GM23338 (cell line): ENCODE results near the gene CHN1. TPM values are rescaled to one million over a fixed set of nuclear protein-coding genes. Genes with fewer than 3 reads are reported as not detected.

Source experiments
- ATAC-seq: fragments of 200-7000 bp; cut with Tn5 transposase; 3 replicates; pipeline ENCODE4 v1.9.1; 2020
- DNase-seq: peaks from one replicate; pipeline ENCODE4 v3.0.0-alpha.2; 2015; ENCODE audit warnings: low spot score
- H2AFZ ChIP-seq: fragments of 200-600 bp; sonication (generic); 2 replicates; pipeline ENCODE4 v1.8.0; 2016; ENCODE audit warnings: antibody characterized with exemption, mild to moderate bottlenecking, moderate library complexity
- H3F3A ChIP-seq: fragments of 200-600 bp; sonication (generic); replicated peaks from 2 replicates; pipeline ENCODE4 v1.8.0; 2017; ENCODE audit warnings: antibody characterized with exemption, mixed run types, low read depth
- H3K27ac ChIP-seq: fragments of 200-600 bp; sonication (generic); 2 replicates; pipeline ENCODE4 v1.6.1; 2016; ENCODE audit warnings: low read depth
- H3K27me3 ChIP-seq: fragments of 200-600 bp; sonication (generic); 2 replicates; pipeline ENCODE4 v1.8.0; 2016; ENCODE audit warnings: mild to moderate bottlenecking, mixed run types, moderate library complexity; ENCODE audit not compliant: insufficient read depth
- H3K36me3 ChIP-seq: fragments of 200-600 bp; sonication (generic); 2 replicates; pipeline ENCODE4 v1.8.0; 2016; ENCODE audit warnings: mild to moderate bottlenecking; ENCODE audit not compliant: insufficient read depth
- H3K4me1 ChIP-seq: fragments of 200-600 bp; sonication (generic); 2 replicates; pipeline ENCODE4 v1.8.0; 2016; ENCODE audit warnings: mild to moderate bottlenecking, moderate library complexity; ENCODE audit not compliant: insufficient read depth
- H3K4me2 ChIP-seq: fragments of 200-600 bp; sonication (generic); 2 replicates; pipeline ENCODE4 v1.7.1; 2017; ENCODE audit warnings: mixed run types
- H3K4me3 ChIP-seq: fragments of 200-600 bp; sonication (generic); 2 replicates; pipeline ENCODE4 v1.6.1; 2016; ENCODE audit warnings: mixed run types
- H3K79me2 ChIP-seq: fragments of 200-600 bp; sonication (generic); replicated peaks from 2 replicates; pipeline ENCODE4 v1.8.0; 2017; ENCODE audit warnings: mild to moderate bottlenecking; ENCODE audit not compliant: insufficient read depth
- H3K9me2 ChIP-seq: fragments of 200-600 bp; sonication (generic); 2 replicates; pipeline ENCODE4 v1.8.0; 2017; ENCODE audit not compliant: insufficient read depth
- H4K20me1 ChIP-seq: fragments of 200-600 bp; sonication (generic); replicated peaks from 2 replicates; pipeline ENCODE4 v1.8.0; 2017; ENCODE audit warnings: mild to moderate bottlenecking; ENCODE audit not compliant: insufficient read depth
- H3K27ac Mint-ChIP-seq: 2 replicates; pipeline ENCODE4 v1.8.0; 2020; ENCODE audit warnings: inconsistent platforms, mild to moderate bottlenecking, moderate library complexity, mixed read lengths
- H3K27me3 Mint-ChIP-seq: 3 replicates; pipeline ENCODE4 v1.8.0; 2022; ENCODE audit warnings: low read depth, mild to moderate bottlenecking, moderate library complexity, mixed read lengths, inconsistent platforms; ENCODE audit not compliant: insufficient read depth, poor library complexity
- H3K36me3 Mint-ChIP-seq: 3 replicates; pipeline ENCODE4 v1.8.0; 2021; ENCODE audit warnings: low read depth, mild to moderate bottlenecking, inconsistent platforms, moderate library complexity, mixed read lengths
- H3K4me1 Mint-ChIP-seq: 3 replicates; pipeline ENCODE4 v1.8.0; 2020; ENCODE audit warnings: mild to moderate bottlenecking, inconsistent platforms, mixed read lengths
- H3K4me3 Mint-ChIP-seq: 3 replicates; pipeline ENCODE4 v1.8.0; 2021; ENCODE audit warnings: moderate library complexity, mild to moderate bottlenecking, inconsistent platforms, mixed read lengths
- H3K9me3 Mint-ChIP-seq: 3 replicates; pipeline ENCODE4 v1.8.0; 2020; ENCODE audit warnings: moderate library complexity, mild to moderate bottlenecking, inconsistent platforms, mixed read lengths
- CREB1 ChIP-seq: fragments of 250-450 bp; sonication (Bioruptor Pico); IDR thresholded peaks from 2 replicates; pipeline ENCODE4 v1.5.0; 2020; ENCODE audit warnings: low read depth, mild to moderate bottlenecking, moderate library complexity
- ETS1 ChIP-seq: IDR thresholded peaks from 2 replicates; pipeline ENCODE4 v1.6.1; 2016; ENCODE audit warnings: antibody characterized with exemption
- EZH2phosphoT487 ChIP-seq: fragments of 200-600 bp; sonication (generic); IDR thresholded peaks from one replicate; pipeline ENCODE4 v1.8.1; 2018; ENCODE audit warnings: antibody characterized with exemption; ENCODE audit not compliant: unreplicated experiment
- JUNB ChIP-seq: IDR thresholded peaks from one replicate; pipeline ENCODE4 v1.6.1; 2016; ENCODE audit warnings: antibody characterized with exemption; ENCODE audit not compliant: unreplicated experiment
- NANOG ChIP-seq: IDR thresholded peaks from 2 replicates; pipeline ENCODE4 v1.6.1; 2016; ENCODE audit warnings: antibody characterized with exemption, borderline replicate concordance
- REST ChIP-seq: IDR thresholded peaks from one replicate; pipeline ENCODE4 v1.6.1; 2018; ENCODE audit warnings: antibody characterized with exemption; ENCODE audit not compliant: unreplicated experiment
- ZNF114 ChIP-seq: fragments of 250-450 bp; sonication (Bioruptor Pico); IDR thresholded peaks from 2 replicates; pipeline ENCODE4 v1.5.0; 2020; ENCODE audit warnings: mild to moderate bottlenecking, moderate library complexity
- ZNF331 ChIP-seq: fragments of 250-450 bp; sonication (Bioruptor Pico); IDR thresholded peaks from 2 replicates; pipeline ENCODE4 v1.5.0; 2020; ENCODE audit warnings: low read depth, mild to moderate bottlenecking, moderate library complexity
- polyA plus RNA-seq: library from polyadenylated mRNA; unstranded; fragments of >200 nt; fragmentation: Nextera tagmentation; extraction: Ambion mirVana; gene quantifications from 2 replicates; pipeline ENCODE4 v1.2.1, GENCODE V29; 2016
- total RNA-seq: library from RNA; depleted of rRNA; stranded (reverse); fragments of >200 nt; shearing (Covaris generic); gene quantifications from 2 replicates; pipeline ENCODE4 v1.2.3, GENCODE V29; 2014
- TF ChIP-seq, protein P1 (sequence below): fragments of 250-450 bp; sonication (Bioruptor Pico); IDR thresholded peaks from 2 replicates; pipeline ENCODE4 v1.5.0; 2020; ENCODE audit warnings: mild to moderate bottlenecking, moderate library complexity

CHN1 gene
- total and polyA plus RNA-seq, 2 experiments from 2014 or later: 28.1 to 36.5 TPM

DNA sequence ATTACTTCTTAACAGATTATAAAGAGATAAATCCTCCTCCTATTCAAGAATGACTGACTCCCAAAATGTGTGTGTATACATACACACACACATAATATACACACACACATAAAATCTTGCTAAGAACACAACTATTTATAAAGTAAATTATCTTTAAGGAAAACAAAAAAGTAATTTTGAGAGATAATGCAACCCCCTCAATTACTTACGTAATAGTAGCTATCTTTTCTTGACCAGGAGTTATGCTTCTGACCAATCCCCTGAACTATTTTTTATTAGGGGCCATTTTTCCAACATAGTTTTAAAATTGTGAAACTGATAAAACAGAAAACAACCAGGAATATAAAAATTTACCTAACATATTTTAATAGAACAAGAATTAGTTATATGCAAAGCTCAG, 127.9 kb downstream of the CHN1 start:
- DNase-seq: no peak
- no peaks in the 10 kb centered on the region for H3K27me3 Mint-ChIP-seq
- H3K36me3 ChIP-seq: no peaks in the 10 kb centered on the region
- H3K27me3 ChIP-seq: no peaks in the 10 kb centered on the region
- no peaks in the 10 kb centered on the region for H4K20me1 ChIP-seq
- TF ChIP-seq NANOG: no peak
- TF ChIP-seq, protein P1, sequence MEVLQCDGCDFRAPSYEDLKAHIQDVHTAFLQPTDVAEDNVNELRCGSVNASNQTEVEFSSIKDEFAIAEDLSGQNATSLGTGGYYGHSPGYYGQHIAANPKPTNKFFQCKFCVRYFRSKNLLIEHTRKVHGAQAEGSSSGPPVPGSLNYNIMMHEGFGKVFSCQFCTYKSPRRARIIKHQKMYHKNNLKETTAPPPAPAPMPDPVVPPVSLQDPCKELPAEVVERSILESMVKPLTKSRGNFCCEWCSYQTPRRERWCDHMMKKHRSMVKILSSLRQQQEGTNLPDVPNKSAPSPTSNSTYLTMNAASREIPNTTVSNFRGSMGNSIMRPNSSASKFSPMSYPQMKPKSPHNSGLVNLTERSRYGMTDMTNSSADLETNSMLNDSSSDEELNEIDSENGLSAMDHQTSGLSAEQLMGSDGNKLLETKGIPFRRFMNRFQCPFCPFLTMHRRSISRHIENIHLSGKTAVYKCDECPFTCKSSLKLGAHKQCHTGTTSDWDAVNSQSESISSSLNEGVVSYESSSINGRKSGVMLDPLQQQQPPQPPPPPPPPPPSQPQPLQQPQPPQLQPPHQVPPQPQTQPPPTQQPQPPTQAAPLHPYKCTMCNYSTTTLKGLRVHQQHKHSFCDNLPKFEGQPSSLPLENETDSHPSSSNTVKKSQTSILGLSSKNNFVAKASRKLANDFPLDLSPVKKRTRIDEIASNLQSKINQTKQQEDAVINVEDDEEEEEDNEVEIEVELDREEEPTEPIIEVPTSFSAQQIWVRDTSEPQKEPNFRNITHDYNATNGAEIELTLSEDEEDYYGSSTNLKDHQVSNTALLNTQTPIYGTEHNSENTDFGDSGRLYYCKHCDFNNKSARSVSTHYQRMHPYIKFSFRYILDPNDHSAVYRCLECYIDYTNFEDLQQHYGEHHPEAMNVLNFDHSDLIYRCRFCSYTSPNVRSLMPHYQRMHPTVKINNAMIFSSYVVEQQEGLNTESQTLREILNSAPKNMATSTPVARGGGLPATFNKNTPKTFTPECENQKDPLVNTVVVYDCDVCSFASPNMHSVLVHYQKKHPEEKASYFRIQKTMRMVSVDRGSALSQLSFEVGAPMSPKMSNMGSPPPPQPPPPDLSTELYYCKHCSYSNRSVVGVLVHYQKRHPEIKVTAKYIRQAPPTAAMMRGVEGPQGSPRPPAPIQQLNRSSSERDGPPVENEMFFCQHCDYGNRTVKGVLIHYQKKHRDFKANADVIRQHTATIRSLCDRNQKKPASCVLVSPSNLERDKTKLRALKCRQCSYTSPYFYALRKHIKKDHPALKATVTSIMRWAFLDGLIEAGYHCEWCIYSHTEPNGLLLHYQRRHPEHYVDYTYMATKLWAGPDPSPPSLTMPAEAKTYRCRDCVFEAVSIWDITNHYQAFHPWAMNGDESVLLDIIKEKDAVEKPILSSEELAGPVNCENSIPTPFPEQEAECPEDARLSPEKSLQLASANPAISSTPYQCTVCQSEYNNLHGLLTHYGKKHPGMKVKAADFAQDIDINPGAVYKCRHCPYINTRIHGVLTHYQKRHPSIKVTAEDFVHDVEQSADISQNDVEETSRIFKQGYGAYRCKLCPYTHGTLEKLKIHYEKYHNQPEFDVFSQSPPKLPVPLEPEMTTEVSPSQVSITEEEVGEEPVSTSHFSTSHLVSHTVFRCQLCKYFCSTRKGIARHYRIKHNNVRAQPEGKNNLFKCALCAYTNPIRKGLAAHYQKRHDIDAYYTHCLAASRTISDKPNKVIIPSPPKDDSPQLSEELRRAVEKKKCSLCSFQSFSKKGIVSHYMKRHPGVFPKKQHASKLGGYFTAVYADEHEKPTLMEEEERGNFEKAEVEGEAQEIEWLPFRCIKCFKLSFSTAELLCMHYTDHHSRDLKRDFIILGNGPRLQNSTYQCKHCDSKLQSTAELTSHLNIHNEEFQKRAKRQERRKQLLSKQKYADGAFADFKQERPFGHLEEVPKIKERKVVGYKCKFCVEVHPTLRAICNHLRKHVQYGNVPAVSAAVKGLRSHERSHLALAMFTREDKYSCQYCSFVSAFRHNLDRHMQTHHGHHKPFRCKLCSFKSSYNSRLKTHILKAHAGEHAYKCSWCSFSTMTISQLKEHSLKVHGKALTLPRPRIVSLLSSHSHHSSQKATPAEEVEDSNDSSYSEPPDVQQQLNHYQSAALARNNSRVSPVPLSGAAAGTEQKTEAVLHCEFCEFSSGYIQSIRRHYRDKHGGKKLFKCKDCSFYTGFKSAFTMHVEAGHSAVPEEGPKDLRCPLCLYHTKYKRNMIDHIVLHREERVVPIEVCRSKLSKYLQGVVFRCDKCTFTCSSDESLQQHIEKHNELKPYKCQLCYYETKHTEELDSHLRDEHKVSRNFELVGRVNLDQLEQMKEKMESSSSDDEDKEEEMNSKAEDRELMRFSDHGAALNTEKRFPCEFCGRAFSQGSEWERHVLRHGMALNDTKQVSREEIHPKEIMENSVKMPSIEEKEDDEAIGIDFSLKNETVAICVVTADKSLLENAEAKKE (CRISPR knock-in tag): no peak
- no peak for ATAC-seq
- no peak overlapping the region for H2AFZ ChIP-seq
- H3K4me1 ChIP-seq: peaks cover 52% of the 10 kb centered on the region
- H3F3A ChIP-seq: no peaks in the 10 kb centered on the region
- no peak overlapping the region for H3K4me3 Mint-ChIP-seq
- no peaks in the 10 kb centered on the region for H3K9me3 Mint-ChIP-seq
- no peak overlapping the region for H3K27ac Mint-ChIP-seq
- no peaks in the 10 kb centered on the region for H3K9me2 ChIP-seq
- no peak overlapping the region for H3K4me3 ChIP-seq
- H3K36me3 Mint-ChIP-seq: peaks cover 12% of the 10 kb centered on the region; the same call in 2 of the 3 replicates
- peaks cover 42% of the 10 kb centered on the region for H3K4me1 Mint-ChIP-seq
- H3K4me2 ChIP-seq: no peak overlapping the region
- no peaks in the 10 kb centered on the region for H3K79me2 ChIP-seq
- H3K27ac ChIP-seq: peak overlapping the region; percentile 32; the same call in 1 of the 2 replicates

DNA sequence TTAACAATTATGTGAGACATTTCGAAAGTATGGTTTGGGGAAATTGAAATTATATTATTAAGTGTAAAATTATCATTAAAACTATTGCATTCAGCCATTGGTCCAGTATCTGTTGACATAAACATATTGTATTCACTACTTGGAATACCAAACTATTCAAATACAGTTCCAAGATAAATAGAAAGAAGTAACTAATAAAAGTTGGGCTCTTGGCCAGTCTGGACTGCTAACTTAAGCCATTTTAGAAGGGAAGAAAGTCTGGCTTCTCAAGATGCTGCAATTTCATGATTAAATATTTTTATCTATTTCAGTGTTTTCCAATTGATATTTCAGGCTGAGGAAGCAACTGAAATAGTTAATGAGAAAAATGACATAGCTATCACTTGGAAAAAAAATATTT, 131.1 kb downstream of the CHN1 start:
- no peak overlapping the region for H3K4me2 ChIP-seq
- H3K79me2 ChIP-seq: no peaks in the 10 kb centered on the region
- H3F3A ChIP-seq: no peaks in the 10 kb centered on the region
- Mint-ChIP-seq H3K27me3 (no peaks in the 10 kb centered on the region), H3K4me1 (peaks cover 29% of the 10 kb centered on the region), H3K27ac (no peak overlapping the region), H3K9me3 (no peaks in the 10 kb centered on the region), H3K4me3 (no peak overlapping the region), H3K36me3 (peaks cover 30% of the 10 kb centered on the region; the same call in 2 of the 3 replicates)
- H2AFZ ChIP-seq: no peak overlapping the region
- peaks cover 33% of the 10 kb centered on the region for H3K4me1 ChIP-seq
- no peaks in the 10 kb centered on the region for H4K20me1 ChIP-seq
- no peak for ATAC-seq
- H3K27me3 ChIP-seq: no peaks in the 10 kb centered on the region
- H3K4me3 ChIP-seq: no peak overlapping the region
- no peaks in the 10 kb centered on the region for H3K36me3 ChIP-seq
- no peak for DNase-seq
- no peak overlapping the region for H3K27ac ChIP-seq
- H3K9me2 ChIP-seq: 0 out of 2 replicates have a peak, but pooled peaks cover 3% of the 10 kb centered on the region
- TF ChIP-seq CREB1 (no peak), NANOG (no peak), REST (no peak), EZH2phosphoT487 (no peak), ETS1 (no peak), ZNF114 (no peak), ZNF331 (CRISPR knock-in tag) (no peak), JUNB (no peak)
